HG03469 (cell line): ENCODE results near the gene XXYLT1.
A peak's percentile ranks its signal among the peaks of the same experiment; 100 is the strongest.
"Not testable (repeated sequence)": the region's sequence is repeated elsewhere in the genome, so short reads cannot be mapped to it uniquely, and the experiment has no call there.

Experiments
- ATAC-seq: cut with Tn5 transposase; IDR thresholded peaks from one replicate; pipeline ENCODE4 v1.9.1; 2021; ENCODE audit warnings: mild to moderate bottlenecking, moderate library complexity, moderate number of reproducible peaks; ENCODE audit not compliant: unreplicated experiment

Gene XXYLT1, protein sequence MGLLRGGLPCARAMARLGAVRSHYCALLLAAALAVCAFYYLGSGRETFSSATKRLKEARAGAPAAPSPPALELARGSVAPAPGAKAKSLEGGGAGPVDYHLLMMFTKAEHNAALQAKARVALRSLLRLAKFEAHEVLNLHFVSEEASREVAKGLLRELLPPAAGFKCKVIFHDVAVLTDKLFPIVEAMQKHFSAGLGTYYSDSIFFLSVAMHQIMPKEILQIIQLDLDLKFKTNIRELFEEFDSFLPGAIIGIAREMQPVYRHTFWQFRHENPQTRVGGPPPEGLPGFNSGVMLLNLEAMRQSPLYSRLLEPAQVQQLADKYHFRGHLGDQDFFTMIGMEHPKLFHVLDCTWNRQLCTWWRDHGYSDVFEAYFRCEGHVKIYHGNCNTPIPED

DNA sequence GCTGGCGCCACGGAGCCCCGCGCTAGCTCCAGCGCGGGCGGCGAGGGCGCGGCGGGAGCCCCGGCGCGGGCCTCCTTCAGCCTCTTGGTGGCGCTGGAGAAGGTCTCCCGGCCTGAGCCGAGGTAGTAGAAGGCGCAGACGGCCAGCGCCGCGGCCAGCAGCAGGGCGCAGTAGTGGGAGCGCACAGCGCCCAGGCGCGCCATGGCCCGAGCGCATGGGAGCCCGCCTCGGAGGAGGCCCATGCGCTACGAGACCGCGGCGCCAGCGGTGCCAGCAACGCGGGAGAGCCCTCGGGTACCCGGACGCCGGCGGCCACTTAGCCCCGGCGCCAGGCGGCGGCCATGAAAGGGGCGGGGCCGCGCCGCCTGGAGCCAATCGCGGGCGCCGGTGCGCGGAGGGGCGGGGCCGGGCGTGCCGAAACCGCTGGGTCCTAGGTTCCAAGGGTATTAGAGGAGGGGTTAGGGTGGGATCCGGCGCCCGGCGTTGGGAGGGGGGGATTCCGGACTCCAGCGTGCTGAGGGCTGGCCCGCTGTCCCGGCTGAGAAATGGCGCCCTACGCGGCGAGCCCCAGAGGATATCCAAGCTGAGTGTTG lies at the start of gene XXYLT1:
Gene XXYLT1, minus strand, starts transcription at position 343 of the 593 bp plus-strand sequence. Its CDS starts 101 bp downstream, at position 242.
- ATAC-seq: peak; percentile 58

DNA sequence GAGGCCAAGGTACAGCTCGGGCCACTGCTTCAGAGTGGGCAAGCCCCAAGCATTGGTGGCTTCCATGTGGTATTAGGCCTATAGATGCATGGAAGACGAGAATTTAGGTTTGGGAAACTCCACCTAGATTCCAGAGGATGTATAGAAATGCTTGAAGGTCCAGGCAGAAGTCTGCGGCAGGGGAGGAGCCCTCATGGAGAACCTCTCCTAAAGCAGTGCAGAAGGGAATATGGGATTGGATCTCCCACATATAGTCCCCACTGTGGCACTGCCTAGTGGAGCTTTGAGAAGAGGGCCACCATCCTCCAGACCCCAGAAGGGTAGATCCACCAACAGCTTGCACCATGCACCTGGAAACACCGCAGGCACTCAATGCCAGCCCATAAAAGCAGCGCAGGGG lies 48.1 kb upstream of the XXYLT1 start:
- no peak for ATAC-seq

DNA sequence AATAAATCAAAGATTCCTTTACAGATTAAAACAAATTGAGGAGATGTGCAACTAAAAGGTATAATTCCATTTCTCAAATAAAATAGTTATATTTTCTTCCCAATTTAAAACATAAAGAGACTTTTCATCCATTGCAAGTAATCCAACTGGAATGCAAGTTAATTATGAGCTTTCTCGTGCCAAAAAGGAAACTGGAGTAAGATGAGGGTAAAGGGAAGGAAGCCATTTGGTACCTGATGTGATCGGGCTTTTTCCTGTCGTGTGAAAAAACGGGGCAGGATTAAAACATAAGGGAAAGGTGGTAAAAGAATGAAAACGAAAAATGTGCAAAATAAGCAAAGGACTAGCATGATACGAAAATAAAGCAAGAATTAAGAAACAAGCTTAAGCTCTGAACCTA lies 41.8 kb upstream of the XXYLT1 start:
- ATAC-seq: no peak

DNA sequence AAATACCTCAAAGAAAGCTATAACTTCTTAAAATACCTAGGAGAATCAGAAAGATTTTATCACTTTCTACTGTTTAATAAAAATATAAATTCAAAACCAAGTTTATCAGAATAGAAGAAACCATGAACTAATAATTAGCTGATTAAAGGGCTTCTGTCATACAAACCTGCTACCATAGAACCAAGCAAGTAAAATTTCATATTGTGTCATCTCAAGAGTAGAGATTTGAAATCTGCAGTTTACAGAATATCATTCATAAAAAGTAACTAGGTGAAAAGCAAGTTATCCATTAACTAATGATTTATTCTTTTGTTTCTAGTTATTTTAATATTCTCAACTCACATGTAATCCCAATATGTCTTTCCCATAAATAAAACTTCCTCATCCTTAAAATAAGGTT lies 36.8 kb upstream of the XXYLT1 start:
- no peak for ATAC-seq

DNA sequence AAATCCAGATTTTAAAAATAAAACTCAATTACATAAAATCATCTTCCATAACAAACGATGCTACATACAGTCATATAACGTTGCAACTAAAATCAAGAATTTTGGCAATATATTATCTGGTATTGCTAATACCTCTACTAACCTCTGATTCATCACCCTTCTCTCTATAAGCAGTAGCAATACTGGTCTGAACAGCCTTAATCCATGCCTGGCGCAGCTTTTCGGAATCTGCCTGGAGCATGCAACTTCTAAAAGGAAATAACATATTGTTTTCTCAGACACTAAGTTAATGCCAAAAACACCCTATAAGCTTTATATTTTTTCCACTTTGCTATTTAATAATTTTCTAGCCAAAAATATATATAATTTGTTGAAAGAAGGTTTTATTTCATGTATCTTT lies 35.4 kb upstream of the XXYLT1 start:
- ATAC-seq: no peak

DNA sequence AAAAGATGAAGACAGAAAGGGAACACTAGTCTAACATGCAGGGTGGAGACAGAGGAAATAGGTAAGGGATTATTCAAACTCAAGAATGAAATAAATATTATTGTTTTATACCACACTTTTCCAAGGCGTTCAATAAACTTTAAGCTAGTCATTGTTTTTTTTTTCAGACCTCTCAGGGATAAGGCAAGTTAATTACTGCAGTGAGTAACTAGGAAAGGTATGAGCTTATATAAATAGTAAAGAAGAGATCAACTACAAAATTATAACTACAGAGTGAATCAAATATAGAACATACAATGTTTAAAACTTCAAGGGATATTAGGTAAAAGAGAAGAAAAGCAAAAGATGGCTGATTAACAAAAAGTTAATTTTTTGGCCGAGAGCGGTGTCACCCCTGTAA lies 31.5 kb upstream of the XXYLT1 start:
- ATAC-seq: no peak

DNA sequence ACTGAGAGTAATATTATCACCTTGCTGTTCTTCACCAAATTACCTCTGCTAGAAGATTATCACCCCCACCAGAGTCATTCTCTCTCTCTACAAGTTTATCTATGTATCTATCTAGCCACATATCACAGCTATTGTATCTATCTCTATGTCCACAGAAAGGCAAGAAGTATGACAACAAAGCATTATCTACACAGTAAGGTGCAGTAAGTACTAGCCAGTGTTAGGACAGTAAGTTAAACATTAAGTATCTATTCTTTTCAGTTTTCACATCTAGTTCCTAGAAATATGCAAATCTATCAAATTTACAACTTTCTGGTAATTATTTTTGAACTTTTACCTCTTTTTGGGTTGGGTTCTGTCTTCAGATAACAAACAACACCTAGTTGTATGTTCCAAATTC lies 26.5 kb upstream of the XXYLT1 start:
- ATAC-seq: no peak

DNA sequence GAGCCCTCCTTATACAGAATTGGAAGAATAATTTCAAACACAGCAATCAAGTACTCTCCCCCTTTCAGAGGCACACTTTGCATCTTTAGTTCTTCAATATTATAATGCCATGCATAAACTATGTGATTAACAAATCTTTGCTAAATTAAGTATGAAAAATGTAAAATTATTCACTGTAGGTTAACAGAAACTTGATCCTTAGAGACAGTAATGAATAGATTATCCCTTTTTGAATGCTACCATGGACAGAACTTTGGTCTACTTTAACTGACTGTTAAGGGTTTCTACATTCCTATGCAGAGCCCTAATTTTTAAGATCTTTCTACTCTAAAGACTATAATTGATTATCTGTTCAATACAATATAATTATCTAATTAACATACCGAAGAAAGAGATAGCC lies 25.7 kb upstream of the XXYLT1 start:
- ATAC-seq: no peak

DNA sequence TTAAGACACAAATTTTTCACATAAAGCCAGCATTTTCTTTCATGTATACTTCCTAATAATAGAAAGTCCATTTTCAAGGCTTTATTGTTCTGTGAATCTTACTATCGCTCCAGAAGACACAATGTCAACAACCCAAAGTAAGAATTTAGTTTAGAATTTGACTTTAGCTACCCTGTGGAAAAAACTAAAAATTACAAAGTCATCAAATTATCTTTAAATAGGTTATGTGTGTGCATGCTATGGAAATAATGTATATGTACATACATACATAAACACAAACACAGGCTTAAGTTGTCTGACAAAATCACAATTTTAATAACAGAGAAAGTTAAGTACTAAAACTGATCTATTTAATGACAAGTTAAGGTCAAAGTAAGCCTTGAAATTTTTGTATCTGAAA lies 20.2 kb upstream of the XXYLT1 start:
- no peak for ATAC-seq

DNA sequence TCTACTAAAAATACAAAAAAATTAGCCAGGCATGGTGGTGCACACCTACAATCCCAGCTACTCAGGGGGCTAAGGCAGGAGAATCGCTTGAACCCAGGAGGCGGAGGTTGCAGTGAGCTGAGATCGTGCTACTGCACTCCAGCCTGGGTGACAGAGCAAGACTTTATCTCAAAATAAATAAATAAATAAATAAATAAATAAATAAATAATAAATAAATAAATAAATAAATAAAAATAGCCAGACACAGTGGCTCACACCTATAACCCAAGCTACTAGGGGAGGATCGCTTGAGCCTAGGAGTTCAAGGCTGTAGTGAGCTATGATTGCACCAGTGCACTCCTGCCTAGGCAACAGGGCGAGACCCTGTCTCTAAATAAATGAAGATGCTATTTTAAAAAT lies 19.7 kb upstream of the XXYLT1 start:
- not testable (repeated sequence) for ATAC-seq

DNA sequence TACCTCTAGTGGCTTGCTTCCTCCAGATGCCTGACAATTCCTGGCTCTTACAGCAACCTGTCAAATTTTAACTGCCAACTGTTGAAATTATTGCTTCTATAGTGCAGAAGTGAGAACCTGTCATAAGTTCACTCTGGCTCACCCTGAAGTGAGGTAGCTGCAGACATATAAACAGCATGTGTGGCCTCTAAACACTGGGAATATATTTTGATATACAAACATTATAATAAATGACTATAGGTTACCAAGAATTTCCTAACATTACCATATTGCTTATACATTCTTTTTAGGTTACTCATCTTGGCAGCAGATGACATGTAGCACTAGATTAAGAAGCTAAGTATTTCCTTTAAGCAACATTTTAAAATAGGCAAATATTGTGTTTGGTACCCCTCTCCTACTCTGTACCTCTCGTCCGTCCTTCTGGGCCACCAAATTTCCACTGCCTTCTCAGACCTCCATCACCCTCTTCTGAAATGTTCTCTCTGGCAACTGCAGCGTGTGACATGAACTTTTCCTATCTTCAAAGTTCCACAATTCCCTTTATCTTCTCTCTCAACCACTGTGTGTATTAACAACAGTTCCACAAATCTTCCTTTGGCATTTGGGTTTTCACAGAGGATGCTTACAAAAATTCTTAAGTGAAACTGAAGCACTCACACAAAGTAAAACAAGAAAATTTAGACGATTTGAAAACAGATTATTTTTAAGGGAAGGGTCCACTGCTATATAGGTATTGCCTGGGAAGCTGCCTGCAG lies 15.3 kb upstream of the XXYLT1 start:
- ATAC-seq: no peak

DNA sequence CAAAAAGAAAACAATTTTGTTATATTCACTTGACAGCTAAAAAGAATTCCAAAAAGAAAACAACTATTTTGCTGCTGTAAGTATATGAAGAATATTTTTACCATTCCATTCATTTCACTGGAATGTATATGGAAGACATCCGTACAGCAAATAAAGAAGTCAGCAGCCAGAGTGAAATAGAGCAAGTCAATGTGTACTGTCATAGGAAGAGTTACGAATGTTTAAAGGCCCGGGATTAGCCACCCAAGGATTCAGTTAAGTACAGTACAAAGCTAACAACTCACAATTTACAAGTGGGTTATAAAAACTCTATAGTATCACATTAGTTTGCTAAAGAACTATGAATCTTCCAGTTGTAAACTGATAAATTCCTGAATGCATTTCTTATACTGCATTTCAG lies 14.4 kb upstream of the XXYLT1 start:
- no peak for ATAC-seq

DNA sequence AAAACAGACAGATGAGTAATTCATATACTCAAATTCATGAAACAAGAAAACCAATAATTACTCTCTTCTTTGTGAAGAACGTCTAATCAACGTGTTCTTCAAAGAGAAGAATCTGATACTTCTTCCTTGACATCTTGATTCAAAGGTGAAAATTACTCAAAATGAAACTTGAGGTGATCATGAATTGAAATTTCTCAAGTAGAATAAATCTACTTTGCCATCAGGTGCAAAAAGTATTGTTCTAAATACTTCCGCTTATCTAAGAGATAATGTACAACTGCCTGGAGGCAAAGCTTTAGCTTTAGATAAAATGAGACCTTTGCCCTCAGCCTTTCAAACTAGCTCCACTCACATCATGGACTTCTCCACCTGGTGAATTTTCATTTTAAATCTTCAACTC lies 13.9 kb upstream of the XXYLT1 start:
- ATAC-seq: no peak

DNA sequence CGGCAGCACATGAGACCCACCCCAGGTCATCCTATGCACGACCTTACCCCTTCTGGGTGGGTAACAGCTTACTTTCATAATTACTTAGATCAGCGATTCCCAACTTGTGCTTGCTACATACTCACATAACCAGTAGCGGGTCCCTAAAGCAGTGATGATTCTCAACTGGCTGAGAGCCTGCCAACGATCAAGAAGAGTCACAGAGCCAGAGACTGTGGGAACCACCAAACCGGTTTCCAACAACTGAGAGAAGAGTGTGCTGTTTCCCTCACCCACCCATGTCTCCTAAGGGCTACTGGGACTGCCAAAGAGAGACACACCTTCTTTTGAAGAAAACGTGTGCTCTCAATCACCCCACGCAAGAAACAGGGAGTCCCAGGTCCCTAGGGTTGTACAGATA lies 12.0 kb upstream of the XXYLT1 start:
- ATAC-seq: no peak

DNA sequence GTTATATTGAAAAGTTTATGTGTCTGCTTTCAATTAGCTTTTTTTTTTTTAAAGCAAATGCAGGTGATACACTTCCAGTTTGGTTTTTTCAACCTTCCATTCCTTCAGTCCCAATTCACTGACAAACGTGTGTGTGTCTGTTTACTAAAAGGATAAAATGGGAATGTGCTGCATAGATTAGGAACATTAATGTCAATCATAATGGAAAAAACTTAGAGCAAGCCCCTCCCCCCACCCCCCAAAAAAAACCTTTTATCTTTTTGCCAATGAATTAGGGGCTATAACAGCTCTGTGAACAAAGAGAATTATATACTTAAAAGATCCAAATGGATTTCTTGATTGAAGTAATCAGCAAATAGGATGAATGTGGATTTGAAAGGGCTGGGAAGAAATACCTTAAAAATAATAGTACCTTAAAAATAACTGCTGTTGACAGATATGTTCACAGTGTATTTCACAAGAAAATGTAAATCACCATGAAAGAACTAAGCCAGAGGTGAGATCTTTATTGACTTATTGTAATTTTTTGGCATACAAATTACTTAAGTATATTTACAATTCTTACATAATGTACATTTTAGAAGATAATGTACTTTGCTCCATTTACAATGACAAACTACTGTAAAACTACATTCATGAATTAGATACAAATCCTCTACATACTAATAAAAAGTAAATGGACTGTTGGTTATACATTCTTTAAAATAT lies 3.5 kb upstream of the XXYLT1 start:
- ATAC-seq: no peak

DNA sequence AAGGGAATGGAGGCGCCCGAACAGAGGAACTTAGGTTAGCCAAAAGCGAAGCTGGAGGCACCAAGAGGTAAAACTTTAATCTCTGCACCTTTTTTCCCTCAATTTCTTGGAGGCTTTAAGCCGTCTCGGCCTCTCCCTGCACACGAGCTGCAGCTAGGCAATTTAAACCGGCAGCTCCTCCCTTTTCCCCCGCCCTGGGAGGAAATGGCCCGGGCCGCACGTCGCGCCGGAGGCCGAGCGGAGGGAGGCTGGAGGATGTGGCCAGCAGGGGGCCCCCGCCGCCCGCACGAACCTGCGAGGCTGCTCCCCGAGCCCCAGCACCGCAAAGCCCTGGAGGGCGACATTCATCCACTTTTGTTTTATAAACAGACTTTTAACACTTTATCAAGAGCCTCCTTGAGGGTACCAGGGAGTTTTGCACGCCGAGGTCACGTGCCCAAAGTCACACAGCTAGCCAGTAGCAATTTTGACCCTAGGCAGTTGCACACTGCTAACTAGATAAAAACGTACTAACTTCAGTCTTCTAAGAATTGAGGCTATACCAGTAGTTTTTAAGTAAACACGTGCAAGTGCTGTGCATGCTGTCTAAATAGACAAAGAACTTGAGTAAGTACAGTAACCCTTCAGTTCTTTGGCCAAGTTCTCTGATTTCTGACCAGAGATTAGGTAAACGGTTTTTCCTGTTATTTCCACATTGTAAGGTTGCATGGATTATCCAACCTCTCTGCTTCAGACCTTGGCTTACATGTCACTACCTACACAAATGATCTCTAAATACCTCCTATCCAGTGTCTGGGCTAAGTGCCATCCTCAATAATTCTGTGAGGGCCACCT lies 668 bp upstream of the XXYLT1 start:
- ATAC-seq: peak; percentile 38

DNA sequence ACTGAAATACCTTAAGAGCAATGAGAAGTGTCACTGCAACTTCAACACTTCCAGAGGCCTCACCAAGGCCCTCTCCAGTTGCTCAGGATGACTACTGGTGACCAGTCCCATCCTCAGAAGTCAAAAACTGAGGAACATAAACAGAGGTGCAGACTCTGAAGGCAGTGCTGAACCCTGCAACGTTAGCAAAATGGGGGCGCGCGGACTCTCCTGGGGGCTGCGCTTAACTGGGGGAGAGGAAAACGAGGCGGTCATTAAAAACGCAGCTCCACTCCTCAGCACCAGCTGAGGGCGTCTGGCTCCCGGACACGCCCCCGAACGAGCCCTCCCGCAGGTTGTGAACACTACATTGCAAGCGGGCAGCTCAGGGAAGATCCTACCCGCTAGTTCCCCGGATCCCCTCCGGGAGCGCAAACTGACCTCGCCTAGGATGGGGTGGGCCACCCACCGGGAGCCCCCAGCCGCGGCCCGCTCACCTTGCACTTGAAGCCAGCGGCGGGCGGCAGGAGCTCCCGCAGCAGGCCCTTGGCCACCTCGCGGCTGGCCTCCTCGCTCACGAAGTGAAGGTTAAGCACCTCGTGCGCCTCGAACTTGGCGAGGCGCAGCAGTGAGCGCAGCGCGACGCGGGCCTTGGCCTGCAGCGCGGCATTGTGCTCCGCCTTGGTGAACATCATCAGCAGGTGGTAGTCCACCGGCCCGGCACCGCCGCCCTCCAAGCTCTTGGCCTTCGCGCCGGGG lies 711 bp downstream of the XXYLT1 start:
- ATAC-seq: no peak

DNA sequence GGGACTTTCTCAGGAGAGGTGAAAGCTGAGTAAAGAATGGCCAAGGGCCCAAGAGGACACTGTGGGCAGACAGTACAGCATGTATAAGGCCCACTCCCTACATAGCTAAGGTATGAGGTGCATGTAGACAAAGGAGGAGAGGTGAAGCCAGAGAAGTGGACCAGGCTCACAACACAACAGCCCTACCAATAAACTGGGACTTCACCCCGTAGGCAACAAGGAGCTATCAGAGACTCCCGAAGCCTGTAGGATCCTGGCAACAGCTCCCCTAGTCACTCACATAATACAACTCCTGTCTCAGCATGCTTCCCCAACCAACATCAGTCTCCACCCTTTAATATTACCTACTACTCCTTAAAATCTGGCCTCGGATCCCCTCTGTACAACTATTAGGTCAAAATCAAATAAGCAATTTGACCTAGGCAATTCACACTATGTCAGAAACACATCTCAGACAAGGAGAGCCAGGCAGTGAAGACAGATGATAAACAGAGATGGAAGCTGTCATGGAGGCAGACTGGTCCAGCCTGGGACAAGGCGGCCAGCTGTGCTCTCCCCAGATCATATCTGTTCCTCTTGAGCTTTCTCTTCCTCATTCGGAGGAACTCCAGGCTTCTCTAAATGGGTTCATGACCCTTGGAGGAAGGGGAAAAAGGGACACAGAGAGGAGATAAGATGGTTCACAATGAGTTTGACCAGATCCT lies 1.4 kb downstream of the XXYLT1 start:
- ATAC-seq: no peak
